HEK293 (cell line): ENCODE measurements around the gene GPR146.
A peak's percentile ranks its signal among the peaks of the same experiment; 100 is the strongest.

Experiments used
- CTCF ChIA-PET: fragments of 350-600 bp; formaldehyde crosslinking; extraction: SDS; loops from one replicate; lab custom pipeline; 2021; ENCODE audit warnings: antibody characterized with exemption; lab: Yijun Ruan, JAX
- POLR2A ChIA-PET: fragments of 300-600 bp; formaldehyde crosslinking; extraction: SDS; loops from one replicate; lab custom pipeline; 2020; ENCODE audit warnings: antibody characterized with exemption, inconsistent platforms; lab: Yijun Ruan, JAX
- H3K27ac ChIP-seq: fragments of 200-500 bp; sonication (Bioruptor generic); 2 replicates; pipeline ENCODE4 v1.5.1; 2014; ENCODE audit warnings: low read depth, low read length, control low read depth, inconsistent platforms; ENCODE audit errors: extremely low read depth
- H3K36me3 ChIP-seq, 2 experiments: fragments of 200-500 bp in 1 of 2; sonication (Bioruptor generic) in 1 of 2; 1 replicate in 1 of 2; 2 replicates in 1 of 2; pipeline ENCODE4 v1.5.1; 2014 to 2017; ENCODE audit warnings: inconsistent platforms in 2 of 2, low read length in 2 of 2; ENCODE audit not compliant: control insufficient read depth in 2 of 2, insufficient read depth in 1 of 2
- H3K4me1 ChIP-seq: fragments of 200-500 bp; sonication (Bioruptor generic); 2 replicates; pipeline ENCODE4 v1.5.1; 2014; ENCODE audit warnings: mild to moderate bottlenecking, low read length, inconsistent platforms; ENCODE audit not compliant: control insufficient read depth, insufficient read depth
- H3K4me3 ChIP-seq: 2 replicates; pipeline ENCODE4 v1.5.1; 2011; ENCODE audit warnings: low read depth, mild to moderate bottlenecking, control low read depth, low read length, moderate library complexity
- H3K9me3 ChIP-seq: fragments of 200-500 bp; sonication (Bioruptor generic); 2 replicates; pipeline ENCODE4 v1.5.1; 2014; ENCODE audit warnings: low read depth, low read length, inconsistent platforms; ENCODE audit not compliant: control insufficient read depth, insufficient read depth
- EGR2 ChIP-seq: fragments of 450-650 bp; formaldehyde crosslinking; IDR thresholded peaks from 2 replicates; pipeline ENCODE4 v1.5.1; 2016; ENCODE audit warnings: low read depth, missing biosample characterization, missing genetic modification characterization
- GLIS1 ChIP-seq: fragments of 450-650 bp; formaldehyde crosslinking; IDR thresholded peaks from 2 replicates; pipeline ENCODE4 v1.5.1; 2016; ENCODE audit warnings: missing biosample characterization, missing genetic modification characterization
- INSM2 ChIP-seq: fragments of 450-650 bp; formaldehyde crosslinking; IDR thresholded peaks from 2 replicates; pipeline ENCODE4 v1.5.1; 2016; ENCODE audit warnings: missing biosample characterization, missing genetic modification characterization
- REPIN1 ChIP-seq: fragments of 450-650 bp; formaldehyde crosslinking; IDR thresholded peaks from 2 replicates; pipeline ENCODE4 v1.5.1; 2017; ENCODE audit warnings: missing biosample characterization, missing genetic modification characterization, low read depth
- ZBTB8A ChIP-seq: fragments of 450-650 bp; formaldehyde crosslinking; IDR thresholded peaks from 2 replicates; pipeline ENCODE4 v1.5.1; 2016; ENCODE audit warnings: missing biosample characterization, missing genetic modification characterization
- ZFHX2 ChIP-seq: fragments of 450-650 bp; formaldehyde crosslinking; conservative IDR thresholded peaks from 2 replicates; pipeline ENCODE4 v1.5.1; 2016; ENCODE audit warnings: missing biosample characterization, missing genetic modification characterization
- ZFP3 ChIP-seq: fragments of 450-650 bp; formaldehyde crosslinking; IDR thresholded peaks from 2 replicates; pipeline ENCODE4 v1.5.1; 2016; ENCODE audit warnings: low read depth, missing biosample characterization, missing genetic modification characterization
- ZIC2 ChIP-seq: fragments of 450-650 bp; formaldehyde crosslinking; IDR thresholded peaks from 2 replicates; pipeline ENCODE4 v1.5.1; 2016; ENCODE audit warnings: missing biosample characterization, missing genetic modification characterization
- ZNF146 ChIP-seq: fragments of 450-650 bp; formaldehyde crosslinking; IDR thresholded peaks from 2 replicates; pipeline ENCODE4 v1.5.1; 2016; ENCODE audit warnings: missing biosample characterization, missing genetic modification characterization
- ZNF335 ChIP-seq: fragments of 450-650 bp; formaldehyde crosslinking; conservative IDR thresholded peaks from 2 replicates; pipeline ENCODE4 v1.5.1; 2016; ENCODE audit warnings: missing biosample characterization, missing genetic modification characterization
- ZNF350 ChIP-seq: fragments of 450-650 bp; formaldehyde crosslinking; IDR thresholded peaks from 2 replicates; pipeline ENCODE4 v1.5.0; 2017; ENCODE audit warnings: missing biosample characterization, mild to moderate bottlenecking, missing genetic modification characterization
- ZNF48 ChIP-seq: fragments of 450-650 bp; formaldehyde crosslinking; IDR thresholded peaks from 2 replicates; pipeline ENCODE4 v1.5.1; 2016; ENCODE audit warnings: missing biosample characterization, missing genetic modification characterization
- ZNF549 ChIP-seq: fragments of 450-650 bp; IDR thresholded peaks from 2 replicates; pipeline ENCODE4 v1.5.1; 2018; ENCODE audit warnings: missing biosample characterization, missing genetic modification characterization, mild to moderate bottlenecking, inconsistent platforms, moderate library complexity
- ZNF610 ChIP-seq: fragments of 450-650 bp; formaldehyde crosslinking; IDR thresholded peaks from 2 replicates; pipeline ENCODE4 v1.5.1; 2016; ENCODE audit warnings: missing biosample characterization, missing genetic modification characterization, borderline replicate concordance
- ZNF664 ChIP-seq: fragments of 450-650 bp; formaldehyde crosslinking; IDR thresholded peaks from 2 replicates; pipeline ENCODE4 v1.5.1; 2016; ENCODE audit warnings: missing biosample characterization, missing genetic modification characterization
- ZNF692 ChIP-seq: fragments of 450-650 bp; formaldehyde crosslinking; IDR thresholded peaks from 2 replicates; pipeline ENCODE4 v1.5.1; 2016; ENCODE audit warnings: missing biosample characterization, missing genetic modification characterization
- ZNF830 ChIP-seq: fragments of 450-650 bp; IDR thresholded peaks from 2 replicates; pipeline ENCODE4 v1.5.0; 2018; ENCODE audit warnings: missing biosample characterization, missing genetic modification characterization, low read depth, mild to moderate bottlenecking, moderate library complexity
- ZSCAN23 ChIP-seq: fragments of 450-650 bp; formaldehyde crosslinking; IDR thresholded peaks from 2 replicates; pipeline ENCODE4 v1.5.1; 2016; ENCODE audit warnings: missing biosample characterization, missing genetic modification characterization
- ZSCAN5A ChIP-seq: fragments of 450-650 bp; formaldehyde crosslinking; IDR thresholded peaks from 2 replicates; pipeline ENCODE4 v1.5.1; 2016; ENCODE audit warnings: missing biosample characterization, missing genetic modification characterization

GPR146 gene

DNA sequence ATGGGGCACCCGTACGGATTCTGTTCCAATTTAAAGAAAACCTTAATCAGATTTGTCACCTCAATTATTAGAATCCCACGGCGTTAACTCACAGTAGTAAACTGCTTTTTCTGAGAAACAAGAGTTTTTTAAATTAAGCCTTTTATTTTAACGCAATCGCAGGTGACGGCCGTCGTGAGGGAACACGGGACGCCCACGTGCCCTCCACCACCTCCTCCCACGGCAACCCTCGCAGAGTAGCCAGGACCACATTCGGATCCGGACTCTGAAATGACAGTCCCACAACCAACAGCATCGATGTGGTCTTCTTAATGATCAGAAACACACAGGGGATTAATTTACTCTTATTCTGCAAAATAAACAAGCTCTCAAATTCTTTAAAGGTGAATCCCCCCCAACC, 22.0 kb upstream of the GPR146 start:
- H3K4me1 ChIP-seq, result peaks cover 4% of the 10 kb centered on the region; the same call in 1 of the 2 replicates
- H3K9me3 ChIP-seq, result no peaks in the 10 kb centered on the region
- ChIA-PET POLR2A (interaction anchor here (0.6 kb wide), 1 partner anchor 169 kb away, joined by 5 read pairs; no protein-coding TSS in a partner anchor), CTCF (interaction anchor here (0.8 to 1.7 kb wide), 2 partner anchors 29 to 64 kb away, joined by 3 to 4 read pairs; no protein-coding TSS in a partner anchor)
- H3K27ac ChIP-seq, result no peak overlapping the region
- no peak overlapping the region for H3K4me3 ChIP-seq
- H3K36me3 ChIP-seq, result peaks cover 0 to 18% of the 10 kb centered on the region in 2 experiments; a peak in 1 of 3 replicates
- TF ChIP-seq ZNF48 (no peak), ZNF549 (tag by site-specific recombination) (no peak), ZNF830 (tag by site-specific recombination) (no peak)

- Histone ChIP-seq H3K4me1 (peaks cover 4% of the 10 kb centered on the region; the same call in 1 of the 2 replicates), H3K36me3 (peaks cover 0 to 18% of the 10 kb centered on the region in 2 experiments; a peak in 1 of 3 replicates), H3K4me3 (no peak overlapping the region), H3K27ac (no peak overlapping the region), H3K9me3 (no peaks in the 10 kb centered on the region)
- ChIA-PET CTCF (interaction anchor here (0.8 to 1.7 kb wide), 2 partner anchors 30 to 63 kb away, joined by 3 to 4 read pairs; no protein-coding TSS in a partner anchor), POLR2A (interaction anchor here (0.6 kb wide), 1 partner anchor 168 kb away, joined by 5 read pairs; no protein-coding TSS in a partner anchor)
- TF ChIP-seq REPIN1 (tag by site-specific recombination) (no peak), ZNF664 (tag by site-specific recombination) (no peak), ZNF350 (tag by site-specific recombination) (no peak), ZSCAN23 (tag by site-specific recombination) (no peak), ZSCAN5A (tag by site-specific recombination) (no peak), ZFP3 (tag by site-specific recombination) (no peak), ZNF335 (tag by site-specific recombination) (no peak), INSM2 (no peak), ZBTB8A (tag by site-specific recombination) (no peak)
Observed at GRCh38 chr7:1022801-1023465, 21.4 kb upstream of the GPR146 start.

GRCh38 chr7:1024331-1024841, 20.0 kb upstream of the GPR146 start:
- peaks cover 0 to 18% of the 10 kb centered on the region in 2 experiments; a peak in 1 of 3 replicates for H3K36me3 ChIP-seq
- no peaks in the 10 kb centered on the region for H3K9me3 ChIP-seq
- CTCF ChIA-PET, result interaction anchor here (0.7 to 1.2 kb wide), 4 partner anchors 31 to 450 kb away, joined by 3 to 5 read pairs (median 4); no protein-coding TSS in a partner anchor
- H3K4me3 ChIP-seq, result no peak overlapping the region
- peaks cover 10% of the 10 kb centered on the region; the same call in 1 of the 2 replicates for H3K4me1 ChIP-seq
- POLR2A ChIA-PET, result no interaction called here
- TF ChIP-seq ZNF610 (tag by site-specific recombination), result no peak
- peak; percentile 44; the same call in 1 of the 2 replicates for TF ChIP-seq GLIS1 (tag by site-specific recombination)
- TF ChIP-seq ZNF146 (tag by site-specific recombination), result no peak
- 0 out of 2 replicates have a peak, but pooled peaks have one; percentile 22 for TF ChIP-seq ZNF692 (tag by site-specific recombination)
- 0 out of 2 replicates have a peak, but pooled peaks have one; percentile 12 for TF ChIP-seq ZIC2 (tag by site-specific recombination)
- peak; percentile 70 for TF ChIP-seq ZFHX2
- TF ChIP-seq EGR2 (tag by site-specific recombination), result 0 out of 2 replicates have a peak, but pooled peaks have one; percentile 35
- H3K27ac ChIP-seq, result no peak overlapping the region
